Stimulated activated CD8-positive, alpha-beta memory T cell treated with anti-CD3 and anti-CD28 coated beads, Interleukin-12 subunit alpha, Interleukin-12 subunit beta, amount 100 ng/mL, for 24 hours (primary cell): ENCODE results near the gene ARHGAP9.
"Not testable (repeated sequence)": the region's sequence is repeated elsewhere in the genome, so short reads cannot be mapped to it uniquely, and the experiment has no call there.

Experiments
- DNase-seq: peaks from one replicate; pipeline ENCODE4 v3.0.0-alpha.2; 2020; ENCODE audit errors: extremely low read depth

The ARHGAP9 gene

GRCh38 chr12:57434517-57435223 lies 45.0 kb downstream of the ARHGAP9 start, which contains the start of gene INHBC:
INHBC (plus strand) TSS chr12:57434784; CDS start chr12:57434887, 103 bp downstream.
- no peak for DNase-seq

GRCh38 chr12:57433370-57433769 lies 46.3 kb downstream of the ARHGAP9 start:
- no peak for DNase-seq

GRCh38 chr12:57431654-57432188 lies 47.9 kb downstream of the ARHGAP9 start:
- DNase-seq, result no peak

- DNase-seq, result peak; percentile 87
Measured at GRCh38 chr12:57430931-57431566, 48.6 kb downstream of the ARHGAP9 start, which contains the start of gene R3HDM2. R3HDM2 (minus strand) TSS chr12:57431043; CDS start chr12:57310428, 120,615 bp downstream.

- DNase-seq, result no peak
Measured at GRCh38 chr12:57430112-57430930, 49.3 kb downstream of the ARHGAP9 start.

- DNase-seq, result no peak
Measured at GRCh38 chr12:57429473-57430111, 50.1 kb downstream of the ARHGAP9 start.

- DNase-seq, result no peak
Measured at GRCh38 chr12:57428965-57429364, 50.7 kb downstream of the ARHGAP9 start.

GRCh38 chr12:57426948-57427347 lies 52.7 kb downstream of the ARHGAP9 start:
- DNase-seq, result not testable (repeated sequence)
